PC-3 (cell line): Measurements from ENCODE around the gene OR1J2. TPM values are rescaled to one million over a fixed set of nuclear protein-coding genes. Genes with fewer than 3 reads are reported as not detected.

ENCODE experiments used
- ATAC-seq: fragments of 200-7000 bp; cut with Tn5 transposase; 2 replicates; pipeline ENCODE4 v1.9.1; 2020; ENCODE audit warnings: mild to moderate bottlenecking, moderate library complexity
- BruUV-seq: library from RNA; stranded (reverse); fragments of 400-500 nt; replicated peaks from 2 replicates; lab custom pipeline; 2021; lab: Mats Ljungman, UMichigan
- CTCF ChIA-PET: fragments of 300-600 bp; sonication (Branson Sonifier 250); formaldehyde crosslinking; loops from one replicate; lab custom pipeline; 2022; ENCODE audit warnings: antibody characterized with exemption; lab: Charles Lee
- POLR2A ChIA-PET: fragments of 300-600 bp; sonication (Branson Sonifier 250); formaldehyde crosslinking; loops from one replicate; lab custom pipeline; 2022; ENCODE audit warnings: antibody characterized with exemption; ENCODE audit not compliant: unreplicated experiment; lab: Charles Lee
- DNase-seq: peaks from one replicate; pipeline ENCODE4 v3.0.0-alpha.2; 2015
- H2AFZ ChIP-seq: fragments of 300-600 bp; sonication (generic); 2 replicates; pipeline ENCODE4 v1.6.0; 2016; ENCODE audit warnings: antibody characterized with exemption, low read length
- H3F3A ChIP-seq: fragments of 300-600 bp; sonication (generic); one replicate; pipeline ENCODE4 v1.6.0; 2017; ENCODE audit warnings: antibody characterized with exemption, low read length, control low read depth, mild to moderate bottlenecking; ENCODE audit not compliant: unreplicated experiment
- H3K27ac ChIP-seq: fragments of 300-600 bp; sonication (generic); 2 replicates; pipeline ENCODE4 v1.5.1; 2016; ENCODE audit warnings: mild to moderate bottlenecking, low read length
- H3K27me3 ChIP-seq: fragments of 300-600 bp; sonication (generic); 2 replicates; pipeline ENCODE4 v1.6.1; 2016; ENCODE audit warnings: low read length, mixed read lengths
- H3K36me3 ChIP-seq: fragments of 300-600 bp; sonication (generic); 2 replicates; pipeline ENCODE4 v1.6.1; 2016; ENCODE audit warnings: low read depth, mixed run types, low read length, mixed read lengths
- H3K4me1 ChIP-seq: fragments of 300-600 bp; sonication (generic); 2 replicates; pipeline ENCODE4 v1.5.1; 2016; ENCODE audit warnings: low read length; ENCODE audit not compliant: insufficient read depth
- H3K4me2 ChIP-seq: fragments of 300-600 bp; sonication (generic); 2 replicates; pipeline ENCODE4 v1.6.0; 2016; ENCODE audit warnings: low read length
- H3K4me3 ChIP-seq: fragments of 300-600 bp; sonication (generic); 2 replicates; pipeline ENCODE4 v1.5.1; 2016; ENCODE audit warnings: mild to moderate bottlenecking, low read length, mixed read lengths
- H3K79me2 ChIP-seq: fragments of 300-600 bp; sonication (generic); 2 replicates; pipeline ENCODE4 v1.6.1; 2017; ENCODE audit warnings: low read length, mixed read lengths
- H3K9ac ChIP-seq: fragments of 300-600 bp; sonication (generic); 2 replicates; pipeline ENCODE4 v1.6.0; 2016; ENCODE audit warnings: mild to moderate bottlenecking, low read length
- H3K9me2 ChIP-seq: fragments of 300-600 bp; sonication (generic); replicated peaks from 2 replicates; pipeline ENCODE4 v1.6.1; 2016; ENCODE audit warnings: mixed run types, low read length, mixed read lengths
- H3K9me3 ChIP-seq: fragments of 300-600 bp; sonication (generic); 2 replicates; pipeline ENCODE4 v1.6.1; 2016; ENCODE audit warnings: low read length, mixed read lengths
- H4K20me1 ChIP-seq: fragments of 300-600 bp; sonication (generic); 2 replicates; pipeline ENCODE4 v1.6.1; 2016; ENCODE audit warnings: low read length, mixed read lengths
- CTCF ChIP-seq: fragments of 300-600 bp; sonication (generic); conservative IDR thresholded peaks from 2 replicates; pipeline ENCODE4 v1.5.1; 2017; ENCODE audit warnings: antibody characterized with exemption, low read depth, mild to moderate bottlenecking, low read length
- EZH2 ChIP-seq: fragments of 300-600 bp; sonication (generic); IDR thresholded peaks from one replicate; pipeline ENCODE4 v1.6.1; 2017; ENCODE audit warnings: antibody characterized with exemption, mild to moderate bottlenecking, low read length; ENCODE audit not compliant: unreplicated experiment
- EZH2phosphoT487 ChIP-seq: fragments of 300-600 bp; sonication (generic); IDR thresholded peaks from 2 replicates; pipeline ENCODE4 v1.6.1; 2018; ENCODE audit warnings: mild to moderate bottlenecking, antibody characterized with exemption, low read length, borderline replicate concordance
- intact Hi-C: fragments of 100-400 bp; cut with micrococcal nuclease; formaldehyde crosslinking; loops from 2 replicates; pipeline ENCODE4 v1.9.0; 2023
- total RNA-seq: library from RNA; depleted of rRNA; stranded (reverse); fragments of >200 nt; gene quantifications from 2 replicates; pipeline ENCODE4 v1.2.3, GENCODE V29; 2014

Gene OR1J2
- total RNA-seq, 1 experiment from 2014 or later = not detected

GRCh38 chr9:122506964-122507363, 3.6 kb upstream of the OR1J2 start:
- Histone ChIP-seq H3K9me2 (no peaks in the 10 kb centered on the region), H3K9ac (no peak overlapping the region), H3K4me3 (no peak overlapping the region), H3K36me3 (no peaks in the 10 kb centered on the region), H3K9me3 (no peaks in the 10 kb centered on the region), H3K4me1 (no peaks in the 10 kb centered on the region), H3F3A (no peaks in the 10 kb centered on the region), H3K27ac (no peak overlapping the region), H3K79me2 (no peaks in the 10 kb centered on the region), H3K27me3 (peaks cover 27% of the 10 kb centered on the region), H3K4me2 (no peak overlapping the region), H4K20me1 (no peaks in the 10 kb centered on the region), H2AFZ (no peak overlapping the region)
- TF ChIP-seq EZH2 = no peak
- no peak for ATAC-seq
- no peak for DNase-seq
- CTCF ChIA-PET = no interaction called here
- POLR2A ChIA-PET = no interaction called here
- no TSS peak for BruUV-seq
- intact Hi-C loops = no loop called here

- BruUV-seq = no TSS peak
- intact Hi-C loops = no loop called here
- peaks cover 35% of the 10 kb centered on the region for H3K27me3 ChIP-seq
These were observed 7.6 kb downstream of the OR1J2 start for GRCh38 chr9:122518226-122518625.

DNA sequence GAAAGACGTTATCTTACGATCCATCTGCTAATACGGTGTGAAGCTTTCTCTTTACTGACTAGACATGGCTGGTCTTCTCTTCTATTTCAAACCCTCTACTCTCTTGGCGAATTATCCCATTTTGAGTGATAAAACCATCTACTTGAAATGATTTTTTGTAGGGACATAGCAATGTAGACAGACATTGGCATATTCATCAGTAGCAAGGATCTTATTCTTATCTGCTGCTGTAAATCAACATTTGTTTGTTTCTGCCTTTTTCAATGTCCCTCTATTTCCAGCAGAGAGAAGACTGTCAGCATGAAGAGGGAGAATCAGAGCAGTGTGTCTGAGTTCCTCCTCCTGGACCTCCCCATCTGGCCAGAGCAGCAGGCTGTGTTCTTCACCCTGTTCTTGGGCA, 8.2 kb downstream of the OR1J2 start, which contains the start of gene OR1J4:
Gene OR1J4, plus strand, starts transcription at position 301 of the 400 bp plus-strand sequence. Its CDS starts 0 bp downstream, at position 301.
- H3F3A ChIP-seq = no peaks in the 10 kb centered on the region
- H3K4me1 ChIP-seq = no peaks in the 10 kb centered on the region
- H3K9me3 ChIP-seq = no peaks in the 10 kb centered on the region
- TF ChIP-seq CTCF (no peak), EZH2 (no peak), EZH2phosphoT487 (no peak)
- BruUV-seq = no TSS peak
- CTCF ChIA-PET = no interaction called here
- no peaks in the 10 kb centered on the region for H4K20me1 ChIP-seq
- H3K27ac ChIP-seq = no peak within 1 kb of the TSS
- DNase-seq = no peak
- H3K4me3 ChIP-seq = no peak within 1 kb of the TSS
- intact Hi-C loops = no loop called here
- ATAC-seq = no peak
- no peaks in the 10 kb centered on the region for H3K9me2 ChIP-seq
- no peaks in the 10 kb centered on the region for H3K36me3 ChIP-seq
- H3K27me3 ChIP-seq = peaks cover 34% of the 10 kb centered on the region
- H3K4me2 ChIP-seq = no peak within 1 kb of the TSS
- no peak within 1 kb of the TSS for H3K9ac ChIP-seq
- no peaks in the 10 kb centered on the region for H3K79me2 ChIP-seq
- no peak within 1 kb of the TSS for H2AFZ ChIP-seq
- POLR2A ChIA-PET = no interaction called here

More at GRCh38 chr9:122518226-122518625, 7.6 kb downstream of the OR1J2 start:
- Histone ChIP-seq H2AFZ (no peak overlapping the region), H3K9me2 (no peaks in the 10 kb centered on the region), H3K4me2 (no peak overlapping the region), H3K27ac (no peak overlapping the region), H3K36me3 (no peaks in the 10 kb centered on the region), H3F3A (no peaks in the 10 kb centered on the region), H4K20me1 (no peaks in the 10 kb centered on the region), H3K9me3 (no peaks in the 10 kb centered on the region), H3K9ac (no peak overlapping the region), H3K4me3 (no peak overlapping the region), H3K79me2 (no peaks in the 10 kb centered on the region), H3K4me1 (no peaks in the 10 kb centered on the region)
- POLR2A ChIA-PET = no interaction called here
- no peak for DNase-seq
- TF ChIP-seq EZH2phosphoT487 = no peak
- no peak for TF ChIP-seq EZH2
- TF ChIP-seq CTCF = no peak
- no peak for ATAC-seq
- CTCF ChIA-PET = no interaction called here
